NAMALWA (cell line): ENCODE results near the gene NISCH.

Source experiments
- DNase-seq: peaks from one replicate; pipeline ENCODE4 v3.0.0-alpha.2; 2015; ENCODE audit warnings: low spot score

NISCH gene

GRCh38 chr3:52435246-52436101 is 19.9 kb upstream of the NISCH start:
- no peak for DNase-seq

- no peak for DNase-seq
These were observed 18.8 kb upstream of the NISCH start for GRCh38 chr3:52436500-52437149.

DNA sequence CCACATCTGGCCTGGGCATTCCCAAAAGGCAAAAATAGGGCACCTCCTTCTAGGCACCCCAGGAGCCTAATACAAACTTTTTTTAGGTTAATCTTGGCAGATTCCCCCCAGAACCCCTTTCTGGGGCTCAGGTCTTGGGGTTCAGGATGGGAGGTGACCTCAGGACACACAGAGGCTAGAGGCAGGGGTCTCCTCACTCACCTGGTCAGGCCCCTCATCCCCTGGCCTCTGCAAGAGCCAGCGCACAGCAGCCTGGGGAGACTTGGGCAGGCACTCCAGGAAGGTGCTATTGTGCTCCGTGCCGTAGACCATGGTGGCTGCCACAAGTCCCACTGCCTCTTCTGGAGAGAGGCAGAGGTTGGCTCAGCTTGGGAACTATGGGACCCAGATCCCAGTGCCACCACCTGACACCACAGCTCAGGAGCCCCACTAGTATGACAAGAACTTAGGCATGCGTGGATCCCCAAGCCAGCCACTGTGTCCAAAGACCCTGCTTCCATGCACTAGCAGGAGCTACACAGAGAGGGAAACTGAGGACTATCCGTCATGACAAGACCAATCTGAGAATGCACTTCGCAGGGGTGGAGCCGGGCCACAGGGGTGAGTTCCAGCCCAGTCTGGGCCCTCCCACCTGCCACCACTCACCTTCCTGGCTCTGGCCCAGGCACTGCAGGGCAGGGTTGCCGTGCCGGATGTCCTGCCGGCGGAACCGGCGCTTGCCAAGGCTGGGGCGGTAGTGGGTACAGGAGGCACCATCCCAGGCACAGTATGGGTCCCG is 17.9 kb upstream of the NISCH start:
- no peak for DNase-seq

DNA sequence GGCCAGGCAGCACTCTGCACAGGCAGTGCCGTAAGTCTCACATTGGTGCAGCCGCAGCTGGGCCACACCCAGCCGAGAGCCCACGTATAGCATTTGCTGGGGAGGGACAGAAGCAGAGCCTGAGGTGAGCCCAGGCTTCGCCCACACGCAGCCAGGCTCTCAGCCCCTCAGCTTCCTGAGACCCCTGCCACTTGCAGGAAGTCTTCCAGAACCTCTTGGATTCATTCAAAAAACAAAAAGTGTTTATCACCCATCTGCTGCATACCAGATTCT is 17.4 kb upstream of the NISCH start:
- no peak for DNase-seq

DNA sequence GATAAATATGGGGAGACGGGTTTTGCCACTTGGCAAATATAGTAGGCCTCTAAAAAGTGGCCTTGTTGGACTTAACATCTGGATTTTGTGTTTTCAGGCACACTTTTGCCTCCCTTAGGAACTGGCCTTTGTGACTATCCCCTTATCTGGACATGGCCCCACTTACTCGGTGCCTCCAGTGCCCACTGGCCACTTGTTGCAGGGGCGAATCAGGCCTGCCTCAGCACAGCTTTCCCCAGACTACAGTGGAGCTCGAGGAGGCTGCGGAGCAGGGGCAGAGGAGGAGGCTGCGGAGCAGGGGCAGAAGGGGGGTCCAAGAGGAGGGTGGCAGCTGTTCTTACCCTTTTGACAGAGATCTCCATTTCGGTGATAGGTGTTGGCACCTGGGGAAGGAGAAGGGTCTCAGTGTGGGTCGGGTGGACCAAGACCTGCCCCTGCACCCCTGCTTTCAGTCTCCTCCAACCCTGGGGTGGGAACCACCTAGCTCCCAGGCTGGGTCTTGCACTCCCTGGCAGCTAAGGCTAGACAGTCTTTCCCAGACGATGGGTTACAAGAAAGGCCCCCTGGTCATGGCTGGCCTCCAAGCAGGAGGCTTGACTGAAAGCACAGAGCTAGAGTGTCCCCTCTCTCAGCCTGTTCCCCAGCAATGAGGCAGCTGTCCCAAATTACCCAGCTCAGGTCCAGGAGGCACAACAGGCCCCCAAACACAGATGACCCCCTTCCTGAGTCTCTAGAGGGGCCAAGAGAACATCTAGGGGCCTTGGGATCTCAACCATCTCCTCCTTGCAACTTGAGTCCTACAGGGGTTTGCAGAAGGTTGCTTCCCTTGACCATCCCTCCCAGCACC is 16.6 kb upstream of the NISCH start:
- no peak for DNase-seq

- no peak for DNase-seq
These were observed 15.8 kb upstream of the NISCH start for GRCh38 chr3:52439426-52440248.

- no peak for DNase-seq
These were observed 15.2 kb upstream of the NISCH start for GRCh38 chr3:52440249-52440551.

GRCh38 chr3:52440671-52441070 is 14.7 kb upstream of the NISCH start:
- no peak for DNase-seq

DNA sequence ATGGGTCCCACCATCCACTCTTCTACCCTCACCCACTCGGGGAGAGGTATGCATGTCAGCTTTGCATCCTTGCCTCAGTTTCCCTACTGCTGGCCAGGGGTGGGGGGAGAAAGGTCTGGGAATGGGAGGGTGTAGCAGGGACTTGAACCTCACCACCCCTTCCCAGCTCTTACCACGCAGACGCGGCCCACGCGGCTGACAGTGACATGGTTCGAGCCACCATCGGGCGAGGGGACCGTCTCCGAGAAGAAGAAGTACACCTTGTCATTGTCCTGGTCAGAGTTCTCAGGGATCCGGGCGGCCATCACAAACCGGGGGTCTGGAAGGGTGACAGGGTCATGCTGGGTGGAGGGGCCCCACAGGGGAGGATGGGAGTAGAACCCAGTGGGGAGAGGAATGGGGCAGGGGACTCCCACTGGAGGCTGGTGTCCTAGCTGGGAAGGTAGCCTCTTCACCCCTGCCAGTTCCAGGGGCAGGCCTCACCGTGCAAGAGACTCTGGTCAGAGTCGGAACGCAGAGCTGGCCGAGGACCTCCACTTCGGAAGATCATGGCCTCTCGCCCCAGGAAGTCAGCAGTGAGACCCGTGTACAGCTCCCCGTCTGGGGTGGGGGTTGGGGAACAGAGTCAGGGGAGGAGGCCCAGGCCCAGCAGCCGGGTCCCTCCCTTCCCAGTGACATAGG is 14.2 kb upstream of the NISCH start:
- DNase-seq, result no peak

DNA sequence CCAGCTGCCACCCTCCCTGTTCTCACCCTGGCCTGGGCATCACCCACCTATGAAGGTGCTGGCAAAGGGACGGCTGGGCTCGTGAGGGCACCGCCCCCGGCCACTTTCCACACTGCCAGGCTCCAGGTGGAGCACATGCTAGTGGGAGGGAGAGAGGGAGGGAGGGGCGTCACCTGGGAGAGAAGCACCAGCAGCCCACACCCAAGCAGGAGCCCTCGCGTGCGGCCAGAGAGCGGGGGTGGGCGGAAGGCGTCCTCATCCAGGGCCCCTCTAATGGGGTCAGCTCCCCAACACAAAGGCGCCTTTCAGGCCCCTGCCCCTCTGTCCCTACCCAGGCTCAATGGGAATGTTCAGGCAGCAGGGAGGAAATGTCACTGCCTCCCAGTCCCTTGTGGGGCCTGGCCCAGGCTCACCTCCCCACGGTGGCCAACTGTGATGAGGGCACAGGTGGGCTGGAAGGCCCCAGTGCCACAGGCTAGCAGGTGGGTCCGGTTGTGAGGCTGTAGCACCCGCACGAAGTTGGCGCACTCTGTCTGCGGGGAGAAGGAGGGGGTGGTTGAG is 13.6 kb upstream of the NISCH start:
- DNase-seq, result no peak

GRCh38 chr3:52442409-52443267 is 12.8 kb upstream of the NISCH start:
- DNase-seq, result no peak

- no peak for DNase-seq
These were observed 12.2 kb upstream of the NISCH start for GRCh38 chr3:52443268-52443610.

- no peak for DNase-seq
These were observed 11.4 kb upstream of the NISCH start for GRCh38 chr3:52443791-52444687.

DNA sequence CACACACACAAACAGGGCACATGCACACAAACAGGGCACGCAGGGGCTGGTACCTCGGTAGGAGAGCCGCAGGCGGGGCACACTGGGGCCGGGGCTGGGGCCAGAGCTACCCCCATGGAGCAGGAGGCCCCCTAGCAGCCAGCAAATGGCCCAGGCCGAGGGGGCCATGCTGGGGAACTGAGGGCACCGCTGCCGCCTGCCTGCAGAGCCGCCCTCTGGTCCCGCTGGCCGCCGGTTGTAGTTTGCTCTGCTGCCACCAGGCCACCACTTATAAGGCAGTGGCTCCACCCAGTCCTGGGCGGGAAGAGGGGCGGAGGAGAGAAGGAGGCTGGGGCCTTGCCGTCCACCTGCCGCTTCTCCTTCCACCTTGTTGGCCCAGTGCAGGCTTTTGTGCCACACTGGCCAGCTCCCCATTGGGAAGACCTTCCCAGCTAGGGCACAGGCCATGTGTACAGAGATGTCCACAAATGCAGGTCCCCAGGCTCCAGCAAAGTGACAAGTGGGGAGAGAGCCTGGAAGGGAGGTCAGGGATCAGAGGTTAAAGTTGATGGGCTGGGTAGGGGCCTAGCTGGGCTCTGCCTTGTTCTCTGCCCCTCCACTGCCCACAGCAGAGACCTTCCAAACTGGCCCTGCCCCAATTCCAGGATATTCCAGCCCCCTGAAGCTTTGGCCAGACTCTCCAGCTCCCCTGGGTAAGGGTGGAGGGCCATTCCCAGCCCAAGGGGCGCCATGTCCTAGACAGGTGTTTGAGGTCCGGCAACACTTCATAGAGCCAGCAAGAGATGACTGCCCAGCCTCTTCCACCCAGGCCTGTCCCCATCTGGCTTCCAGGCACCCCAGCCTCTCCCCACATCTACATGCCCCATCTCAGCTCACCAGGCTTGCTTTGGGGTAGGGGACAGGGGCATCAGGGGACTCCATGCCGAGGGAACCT is 10.3 kb upstream of the NISCH start, which contains the start of gene SEMA3G:
Gene SEMA3G, minus strand, starts transcription at position 244 of the 934 bp plus-strand sequence. Its CDS starts 76 bp downstream, at position 168.
- DNase-seq, result peak; percentile 78

DNA sequence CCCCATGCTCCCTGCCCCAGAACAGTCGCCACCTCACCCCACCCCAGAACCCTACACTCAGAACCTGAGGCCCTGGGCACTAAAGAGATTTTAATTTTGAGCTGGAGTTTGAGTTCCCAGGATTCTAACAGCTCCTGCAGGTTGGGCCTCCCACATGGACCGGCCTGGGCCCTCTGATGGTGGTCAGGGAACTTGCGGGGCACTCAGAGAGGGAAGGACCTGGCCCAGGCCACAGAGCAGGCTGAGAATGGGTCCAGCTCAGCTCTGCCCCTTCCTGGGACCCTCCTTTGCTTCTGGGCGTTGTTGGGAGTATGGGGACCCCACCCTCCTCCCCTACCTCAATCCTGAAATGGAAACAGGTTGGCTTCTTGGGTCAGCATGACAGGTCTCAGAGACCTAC is 9.4 kb upstream of the NISCH start:
- no peak for DNase-seq

DNA sequence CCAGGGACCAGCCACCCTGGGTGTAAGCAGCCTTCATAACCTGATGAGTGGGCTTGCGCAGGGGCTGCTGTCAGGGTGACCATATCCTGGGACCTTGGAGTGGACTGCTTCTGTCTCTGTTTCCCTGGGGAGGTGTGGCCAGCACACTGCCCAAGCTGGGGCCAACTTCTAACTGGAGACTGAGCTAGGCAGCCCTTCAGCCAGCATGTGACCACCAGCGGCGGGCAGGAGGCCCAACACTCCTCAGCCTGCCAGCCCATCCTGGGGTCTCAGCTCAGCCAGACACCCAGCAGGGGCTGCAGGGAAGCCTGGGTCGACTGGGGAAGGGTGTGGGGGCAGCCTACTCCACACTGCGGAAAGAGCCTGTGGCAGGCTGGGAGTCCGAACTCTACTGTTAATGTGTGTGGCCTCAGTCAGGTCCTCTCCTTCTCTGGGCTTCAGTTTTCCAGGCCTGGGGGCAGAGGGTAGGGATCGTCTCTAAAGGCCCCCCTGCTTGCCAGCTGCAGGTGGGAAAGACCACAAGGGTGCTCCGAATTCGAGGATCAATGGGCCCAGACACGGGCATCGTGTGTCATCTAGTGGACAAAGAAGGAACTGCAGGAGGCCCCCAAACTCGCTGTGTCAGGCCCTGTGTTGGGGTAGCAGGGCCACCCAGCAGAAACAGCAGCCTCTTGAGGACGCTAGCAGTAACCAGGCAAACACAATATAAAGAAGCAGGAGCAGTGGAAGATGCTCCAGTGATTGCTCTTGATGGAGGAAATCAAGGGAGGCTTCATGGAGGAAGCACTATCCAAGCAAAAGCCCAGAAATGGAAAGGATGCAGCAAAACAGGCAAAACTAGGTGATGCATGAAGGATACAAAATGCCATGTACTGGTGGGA is 8.5 kb upstream of the NISCH start:
- peak; percentile 80 for DNase-seq
